A549 (cell line): ENCODE data around the gene MEOX1.

Experiments used
- EP300 ChIP-seq, 2 experiments: fragments of >200 bp; sonication (Bioruptor Twin); formaldehyde crosslinking; IDR thresholded peaks; 2 replicates in 1 of 2; 3 replicates in 1 of 2; pipeline ENCODE4 v1.6.1; 2016 to 2017
- HDAC2 ChIP-seq: fragments of 200-600 bp; sonication (generic); IDR thresholded peaks from 2 replicates; pipeline ENCODE4 v1.6.1; 2016
- JUN ChIP-seq, 2 experiments: fragments of >200 bp; sonication (Bioruptor Twin); formaldehyde crosslinking; IDR thresholded peaks; 2 replicates in 1 of 2; 3 replicates in 1 of 2; pipeline ENCODE4 v1.6.1; 2016 to 2017
- JUNB ChIP-seq: fragments of >200 bp; sonication (Bioruptor Twin); formaldehyde crosslinking; IDR thresholded peaks from 2 replicates; pipeline ENCODE4 v1.6.1; 2016
- KDM5A ChIP-seq: fragments of 200-600 bp; sonication (generic); IDR thresholded peaks from 2 replicates; pipeline ENCODE4 v1.6.1; 2016; ENCODE audit warnings: antibody characterized with exemption, mild to moderate bottlenecking
- PHF8 ChIP-seq: fragments of 200-600 bp; sonication (generic); IDR thresholded peaks from 2 replicates; pipeline ENCODE4 v1.6.1; 2016; ENCODE audit warnings: low read depth, mild to moderate bottlenecking, antibody characterized with exemption, moderate library complexity, borderline replicate concordance
- POLR2A ChIP-seq: IDR thresholded peaks from 2 replicates; pipeline ENCODE4 v1.6.1; 2012; ENCODE audit warnings: mild to moderate bottlenecking, low read length
- TFCP2L1 ChIP-seq: fragments of 250-450 bp; sonication (Bioruptor Pico); IDR thresholded peaks from 2 replicates; pipeline ENCODE4 v1.5.0; 2021; ENCODE audit warnings: mild to moderate bottlenecking
- TF ChIP-seq, protein P1 (sequence below): fragments of >200 bp; sonication (Bioruptor Twin); formaldehyde crosslinking; IDR thresholded peaks from 3 replicates; pipeline ENCODE4 v1.5.1; 2016
- TF ChIP-seq, protein P2 (sequence below): IDR thresholded peaks from 2 replicates; pipeline ENCODE4 v1.6.1; 2012
- TF ChIP-seq, protein P3 (sequence below): fragments of >200 bp; sonication (Bioruptor Twin); formaldehyde crosslinking; IDR thresholded peaks from 2 replicates; pipeline ENCODE4 v1.6.1; 2016
- TF ChIP-seq, protein P4 (sequence below): fragments of 450-650 bp; IDR thresholded peaks from 2 replicates; pipeline ENCODE4 v1.6.1; 2014; ENCODE audit warnings: antibody characterized with exemption

DNA sequence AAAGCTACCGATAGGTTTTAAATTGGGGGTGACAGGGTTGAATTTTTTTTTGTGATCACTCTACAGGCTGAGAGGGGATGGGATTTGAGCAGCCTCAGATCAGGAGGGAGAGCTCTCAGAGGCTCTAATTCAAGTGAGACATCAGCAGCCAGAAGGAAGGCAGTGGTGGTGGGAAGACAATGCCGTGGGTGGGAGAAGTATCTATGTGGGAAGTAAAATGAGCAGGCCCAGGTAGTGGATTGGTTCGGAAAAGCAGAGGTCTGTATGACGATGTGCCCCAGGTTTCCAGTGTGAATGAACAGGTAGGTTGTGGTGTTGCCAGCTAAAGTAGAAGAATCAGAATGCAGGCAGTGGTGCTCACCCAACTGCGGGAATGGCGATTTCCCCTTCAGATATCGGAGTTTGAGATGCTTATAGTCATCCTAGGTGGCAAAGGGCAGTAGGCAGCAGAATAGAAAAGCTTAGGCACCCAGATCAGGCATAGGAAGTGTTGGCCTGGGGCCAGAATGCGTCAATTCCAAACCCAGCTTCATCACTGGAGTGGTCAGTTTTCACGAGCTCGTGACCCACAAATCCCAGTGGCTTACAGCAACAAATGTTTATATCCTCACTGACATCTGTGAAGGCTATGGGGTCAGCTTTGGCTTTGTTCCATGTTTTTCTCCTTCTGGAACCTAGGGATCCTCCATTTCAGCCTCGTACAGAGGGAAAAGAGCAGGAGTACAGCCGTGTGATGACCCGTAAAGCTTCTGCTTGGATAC, 24.0 kb downstream of the MEOX1 start:
- TF ChIP-seq, protein P1, sequence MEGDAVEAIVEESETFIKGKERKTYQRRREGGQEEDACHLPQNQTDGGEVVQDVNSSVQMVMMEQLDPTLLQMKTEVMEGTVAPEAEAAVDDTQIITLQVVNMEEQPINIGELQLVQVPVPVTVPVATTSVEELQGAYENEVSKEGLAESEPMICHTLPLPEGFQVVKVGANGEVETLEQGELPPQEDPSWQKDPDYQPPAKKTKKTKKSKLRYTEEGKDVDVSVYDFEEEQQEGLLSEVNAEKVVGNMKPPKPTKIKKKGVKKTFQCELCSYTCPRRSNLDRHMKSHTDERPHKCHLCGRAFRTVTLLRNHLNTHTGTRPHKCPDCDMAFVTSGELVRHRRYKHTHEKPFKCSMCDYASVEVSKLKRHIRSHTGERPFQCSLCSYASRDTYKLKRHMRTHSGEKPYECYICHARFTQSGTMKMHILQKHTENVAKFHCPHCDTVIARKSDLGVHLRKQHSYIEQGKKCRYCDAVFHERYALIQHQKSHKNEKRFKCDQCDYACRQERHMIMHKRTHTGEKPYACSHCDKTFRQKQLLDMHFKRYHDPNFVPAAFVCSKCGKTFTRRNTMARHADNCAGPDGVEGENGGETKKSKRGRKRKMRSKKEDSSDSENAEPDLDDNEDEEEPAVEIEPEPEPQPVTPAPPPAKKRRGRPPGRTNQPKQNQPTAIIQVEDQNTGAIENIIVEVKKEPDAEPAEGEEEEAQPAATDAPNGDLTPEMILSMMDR: no peak
- no peak for TF ChIP-seq EP300 (IDR thresholded peaks at IDR 0.05)
- no peak for TF ChIP-seq POLR2A
- no peak for TF ChIP-seq JUNB
- TF ChIP-seq PHF8: no peak
- no peak for TF ChIP-seq JUN (IDR thresholded peaks at IDR 0.05)
- TF ChIP-seq, protein P2, sequence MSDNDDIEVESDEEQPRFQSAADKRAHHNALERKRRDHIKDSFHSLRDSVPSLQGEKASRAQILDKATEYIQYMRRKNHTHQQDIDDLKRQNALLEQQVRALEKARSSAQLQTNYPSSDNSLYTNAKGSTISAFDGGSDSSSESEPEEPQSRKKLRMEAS: no peak
- TF ChIP-seq, protein P3, sequence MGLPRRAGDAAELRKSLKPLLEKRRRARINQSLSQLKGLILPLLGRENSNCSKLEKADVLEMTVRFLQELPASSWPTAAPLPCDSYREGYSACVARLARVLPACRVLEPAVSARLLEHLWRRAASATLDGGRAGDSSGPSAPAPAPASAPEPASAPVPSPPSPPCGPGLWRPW: no peak
- TF ChIP-seq, protein P4, sequence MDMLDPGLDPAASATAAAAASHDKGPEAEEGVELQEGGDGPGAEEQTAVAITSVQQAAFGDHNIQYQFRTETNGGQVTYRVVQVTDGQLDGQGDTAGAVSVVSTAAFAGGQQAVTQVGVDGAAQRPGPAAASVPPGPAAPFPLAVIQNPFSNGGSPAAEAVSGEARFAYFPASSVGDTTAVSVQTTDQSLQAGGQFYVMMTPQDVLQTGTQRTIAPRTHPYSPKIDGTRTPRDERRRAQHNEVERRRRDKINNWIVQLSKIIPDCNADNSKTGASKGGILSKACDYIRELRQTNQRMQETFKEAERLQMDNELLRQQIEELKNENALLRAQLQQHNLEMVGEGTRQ: no peak
- no peak for TF ChIP-seq TFCP2L1 (CRISPR knock-in tag)
- no peak for TF ChIP-seq HDAC2
- no peak for TF ChIP-seq KDM5A
